ENCODE results near the gene TMEM51. TPM values are rescaled to one million over a fixed set of nuclear protein-coding genes. Genes with fewer than 3 reads are reported as not detected.

The TMEM51 gene
- total RNA-seq, 3 donors from 2014 or later, result 0.27 TPM; not detected in 2

Other genes starting within 250 kb of the TMEM51 start
- under 1 TPM; 0.08 to 0.50 (median 0.20) TPM for gene FHAD1, start 93.5 kb downstream of the TMEM51 start, total RNA-seq